H1 (cell line): ENCODE data around the gene ODAD3. TPM values are rescaled to one million over a fixed set of nuclear protein-coding genes. Genes with fewer than 3 reads are reported as not detected.

Experiments
- BRCA1 ChIP-seq: IDR thresholded peaks from 2 replicates; pipeline ENCODE4 v1.6.1; 2012; ENCODE audit warnings: low read depth, low read length, improper control_type of control experiment
- CBX8 ChIP-seq: fragments of 300-800, 300-1000 bp; sonication (generic); IDR thresholded peaks from 2 replicates; pipeline ENCODE4 v1.7.1; 2016; ENCODE audit warnings: low read depth, low read length, borderline replicate concordance
- CHD2 ChIP-seq: IDR thresholded peaks from 2 replicates; pipeline ENCODE4 v1.6.1; 2012; ENCODE audit warnings: low read length, improper control_type of control experiment
- CREB1 ChIP-seq: IDR thresholded peaks from 2 replicates; pipeline ENCODE4 v1.6.1; 2012; ENCODE audit warnings: inconsistent platforms
- FOSL1 ChIP-seq: IDR thresholded peaks from 2 replicates; pipeline ENCODE4 v1.6.1; 2011; ENCODE audit warnings: mild to moderate bottlenecking, low read depth, low read length, moderate library complexity; ENCODE audit not compliant: insufficient read depth
- GTF2F1 ChIP-seq: IDR thresholded peaks from 2 replicates; pipeline ENCODE4 v1.6.1; 2012; ENCODE audit warnings: low read depth, low read length, improper control_type of control experiment, borderline replicate concordance
- JUN ChIP-seq: IDR thresholded peaks from 2 replicates; pipeline ENCODE4 v1.6.1; 2011; ENCODE audit warnings: low read depth, mild to moderate bottlenecking, improper control_type of control experiment, low read length
- KDM4A ChIP-seq: IDR thresholded peaks from one replicate; pipeline ENCODE4 v1.7.1; 2012; ENCODE audit warnings: low read depth, mild to moderate bottlenecking, moderate library complexity, low read length, inconsistent platforms; ENCODE audit not compliant: severe bottlenecking
- MAFK ChIP-seq: IDR thresholded peaks from 2 replicates; pipeline ENCODE4 v1.6.1; 2012; ENCODE audit warnings: low read depth, mild to moderate bottlenecking, improper control_type of control experiment, low read length
- NANOG ChIP-seq: IDR thresholded peaks from 2 replicates; pipeline ENCODE4 v1.6.1; 2011; ENCODE audit warnings: low read length, low read depth, mild to moderate bottlenecking, inconsistent platforms; ENCODE audit not compliant: insufficient read depth, poor library complexity, severe bottlenecking
- NRF1 ChIP-seq: IDR thresholded peaks from 2 replicates; pipeline ENCODE4 v1.6.1; 2011; ENCODE audit warnings: mild to moderate bottlenecking, low read depth, low read length, improper control_type of control experiment
- RBBP5 ChIP-seq: IDR thresholded peaks from 2 replicates; pipeline ENCODE4 v1.7.1; 2012; ENCODE audit warnings: low read depth, mild to moderate bottlenecking, inconsistent platforms, low read length, moderate library complexity, borderline replicate concordance
- SIN3A ChIP-seq, 2 experiments: IDR thresholded peaks in 1 of 2; conservative IDR thresholded peaks in 1 of 2; 2 replicates each; pipeline ENCODE4 v1.6.1; 2011 to 2012; ENCODE audit warnings: low read length in 2 of 2, improper control_type of control experiment in 1 of 2, low read depth in 1 of 2, mild to moderate bottlenecking in 1 of 2
- SP2 ChIP-seq: IDR thresholded peaks from 2 replicates; pipeline ENCODE4 v1.6.1; 2012; ENCODE audit warnings: mild to moderate bottlenecking, low read length, inconsistent platforms
- TAF1 ChIP-seq: IDR thresholded peaks from 2 replicates; pipeline ENCODE4 v1.6.1; 2011; ENCODE audit warnings: mild to moderate bottlenecking, low read depth, low read length
- TAF7 ChIP-seq: optimal IDR thresholded peaks from 2 replicates; pipeline ENCODE3; 2011; ENCODE audit warnings: low read depth, mild to moderate bottlenecking, inconsistent platforms, low read length, moderate library complexity, borderline replicate concordance
- TBP ChIP-seq: IDR thresholded peaks from 2 replicates; pipeline ENCODE4 v1.6.1; 2011; ENCODE audit warnings: low read depth, low read length, improper control_type of control experiment
- TEAD4 ChIP-seq: IDR thresholded peaks from 2 replicates; pipeline ENCODE4 v1.6.1; 2012; ENCODE audit warnings: low read depth, low read length, inconsistent platforms, mixed read lengths
- YY1 ChIP-seq: IDR thresholded peaks from 2 replicates; pipeline ENCODE4 v1.6.1; 2011; ENCODE audit warnings: low read depth, mild to moderate bottlenecking, low read length
- ZNF274 ChIP-seq: IDR thresholded peaks from 2 replicates; pipeline ENCODE4 v1.7.0; 2012; ENCODE audit warnings: low read length, borderline replicate concordance; ENCODE audit errors: extremely low read depth
- polyA plus RNA-seq, 7 experiments: library from polyadenylated mRNA; depleted of rRNA in 3 of 7; stranded (reverse) in 5 of 7; unstranded in 2 of 7; fragments of >200 nt in 5 of 7; fragments of 200-250 nt in 2 of 7; gene quantifications; 1 replicate in 5 of 7; 2 replicates in 1 of 7; 4 replicates in 1 of 7; pipeline versions ENCODE4 v1.2.1 to v1.2.3, GENCODE V29; 2011 to 2013; ENCODE audit warnings: missing spikeins in 2 of 7, mixed read lengths in 2 of 7
- total RNA-seq: library from RNA; stranded (reverse); fragmentation: NEBNext Ultra II Directional; extraction: Animal tissue kit (Norgen Biotek cat#: 25700); gene quantifications from 2 replicates; pipeline ENCODE4 v1.2.1, GENCODE V29; 2021
- TF ChIP-seq, protein P1 (sequence below): IDR thresholded peaks from 2 replicates; pipeline ENCODE4 v1.6.1; 2012; ENCODE audit warnings: low read length, inconsistent platforms
- TF ChIP-seq, protein P2 (sequence below): IDR thresholded peaks from 2 replicates; pipeline ENCODE4 v1.6.1; 2011; ENCODE audit warnings: low read length, improper control_type of control experiment

Gene ODAD3
- total and polyA plus RNA-seq, 2 of the 8 experiments (the other 6 are each of a cell fraction or from before 2014, with no cell fraction given), result 2.1 to 2.2 TPM

DNA sequence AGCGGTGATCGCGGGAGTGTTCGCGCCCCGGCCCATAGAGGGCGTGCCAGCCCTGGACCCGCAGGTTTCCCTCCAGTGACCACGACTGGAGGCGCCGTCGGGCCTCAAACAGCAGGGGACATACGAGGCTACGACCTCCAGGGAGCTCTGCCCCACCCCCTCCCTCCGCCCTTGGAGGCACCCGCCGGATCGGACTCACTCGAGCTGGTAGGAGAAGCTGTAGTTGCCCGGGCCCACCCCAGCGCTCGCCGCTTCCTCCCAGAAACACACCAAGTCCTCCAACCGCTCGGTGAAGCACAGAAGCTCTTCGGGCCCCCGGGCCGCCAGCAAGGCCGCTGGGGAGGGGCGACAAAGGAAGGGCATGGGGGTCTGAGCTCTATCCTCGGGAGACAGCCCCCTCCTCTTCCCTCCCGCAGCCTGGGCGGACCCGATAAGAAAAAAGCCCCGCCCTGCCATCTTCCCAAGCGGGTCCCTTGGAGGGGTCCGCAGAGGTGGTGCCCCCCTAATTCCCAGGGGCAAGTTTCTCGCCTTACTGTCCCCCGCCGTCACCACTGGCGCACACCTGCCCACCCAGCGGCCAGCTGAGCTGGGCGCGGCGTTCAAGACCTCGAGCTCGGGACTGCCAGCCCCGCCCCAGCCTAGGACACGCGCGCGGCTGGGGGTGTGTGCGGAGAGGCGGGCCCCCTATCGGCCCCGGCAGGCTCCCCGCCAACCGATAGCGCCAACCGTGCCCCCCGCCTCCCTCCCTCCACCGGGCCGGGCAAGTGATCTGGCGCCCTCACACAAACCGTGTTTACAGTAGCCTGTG, 51.8 kb downstream of the ODAD3 start (continued):
- TF ChIP-seq, protein P1, sequence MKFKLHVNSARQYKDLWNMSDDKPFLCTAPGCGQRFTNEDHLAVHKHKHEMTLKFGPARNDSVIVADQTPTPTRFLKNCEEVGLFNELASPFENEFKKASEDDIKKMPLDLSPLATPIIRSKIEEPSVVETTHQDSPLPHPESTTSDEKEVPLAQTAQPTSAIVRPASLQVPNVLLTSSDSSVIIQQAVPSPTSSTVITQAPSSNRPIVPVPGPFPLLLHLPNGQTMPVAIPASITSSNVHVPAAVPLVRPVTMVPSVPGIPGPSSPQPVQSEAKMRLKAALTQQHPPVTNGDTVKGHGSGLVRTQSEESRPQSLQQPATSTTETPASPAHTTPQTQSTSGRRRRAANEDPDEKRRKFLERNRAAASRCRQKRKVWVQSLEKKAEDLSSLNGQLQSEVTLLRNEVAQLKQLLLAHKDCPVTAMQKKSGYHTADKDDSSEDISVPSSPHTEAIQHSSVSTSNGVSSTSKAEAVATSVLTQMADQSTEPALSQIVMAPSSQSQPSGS, result no peak
- TF ChIP-seq CHD2 (no peak), GTF2F1 (no peak), CREB1 (peak; percentile 77), TEAD4 (no peak; the same call in 1 of the 2 replicates), ZNF274 (no peak), JUN (no peak), FOSL1 (peak; percentile 62; the same call in 1 of the 2 replicates), KDM4A (no peak), CBX8 (no peak), RBBP5 (peak; percentile 1; the same call in 1 of the 2 replicates), MAFK (no peak), SP2 (no peak), SIN3A (conservative IDR thresholded peaks at IDR 0.05 in 1 of 2, IDR thresholded peaks at IDR 0.05 in 1 of 2; ENCODE audit: low read depth in 1 of 2, low read length in 2 of 2) (peak in 1 of 2 experiments; percentile 31; a peak in 1 of 4 replicates), TBP (no peak), NRF1 (no peak), YY1 (0 out of 2 replicates have a peak, but pooled peaks have one; percentile 8), NANOG (no peak), BRCA1 (no peak), TAF1 (no peak), TAF7 (no peak)
- TF ChIP-seq, protein P2, sequence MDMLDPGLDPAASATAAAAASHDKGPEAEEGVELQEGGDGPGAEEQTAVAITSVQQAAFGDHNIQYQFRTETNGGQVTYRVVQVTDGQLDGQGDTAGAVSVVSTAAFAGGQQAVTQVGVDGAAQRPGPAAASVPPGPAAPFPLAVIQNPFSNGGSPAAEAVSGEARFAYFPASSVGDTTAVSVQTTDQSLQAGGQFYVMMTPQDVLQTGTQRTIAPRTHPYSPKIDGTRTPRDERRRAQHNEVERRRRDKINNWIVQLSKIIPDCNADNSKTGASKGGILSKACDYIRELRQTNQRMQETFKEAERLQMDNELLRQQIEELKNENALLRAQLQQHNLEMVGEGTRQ, result no peak
